NCI-H1092 (cell line): ENCODE measurements around the gene TRPC5OS.
A peak's percentile ranks its signal among the peaks of the same experiment; 100 is the strongest.

ENCODE experiments used
- DNase-seq: peaks from one replicate; lab custom pipeline; 2025; lab: John Stamatoyannopoulos, UW

TRPC5OS gene

GRCh38 chrX:111875881-111876280 lies at the start of gene TRPC5OS:
Gene TRPC5OS, plus strand, starts transcription at chrX:111876181. Its CDS starts 25,669 bp downstream, at chrX:111901850.
- DNase-seq = no peak

DNA sequence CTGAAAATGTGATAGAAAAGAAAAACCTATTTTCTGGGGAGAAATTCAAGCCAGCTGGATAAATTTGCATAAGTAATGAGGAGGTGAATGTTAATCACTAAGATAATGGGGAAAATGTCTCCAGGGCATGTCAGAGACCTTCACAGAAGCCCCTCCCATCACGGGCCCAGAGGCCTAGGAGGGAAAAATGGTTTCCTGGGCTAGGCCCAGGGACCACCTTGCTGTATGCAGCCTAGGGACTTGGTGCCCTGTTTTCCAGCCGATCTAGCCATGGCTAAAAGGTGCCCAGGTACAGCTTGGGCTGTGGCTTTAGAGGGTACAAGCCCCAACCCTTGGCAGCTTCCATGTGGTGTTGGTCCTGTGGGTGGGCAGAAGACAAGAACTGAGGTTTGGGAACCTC lies 46.6 kb upstream of the TRPC5OS start:
- DNase-seq = no peak

GRCh38 chrX:111830571-111830970 lies 45.4 kb upstream of the TRPC5OS start:
- no peak for DNase-seq

- DNase-seq = peak; percentile 57
Observed at GRCh38 chrX:111831343-111831742, 44.6 kb upstream of the TRPC5OS start.

DNA sequence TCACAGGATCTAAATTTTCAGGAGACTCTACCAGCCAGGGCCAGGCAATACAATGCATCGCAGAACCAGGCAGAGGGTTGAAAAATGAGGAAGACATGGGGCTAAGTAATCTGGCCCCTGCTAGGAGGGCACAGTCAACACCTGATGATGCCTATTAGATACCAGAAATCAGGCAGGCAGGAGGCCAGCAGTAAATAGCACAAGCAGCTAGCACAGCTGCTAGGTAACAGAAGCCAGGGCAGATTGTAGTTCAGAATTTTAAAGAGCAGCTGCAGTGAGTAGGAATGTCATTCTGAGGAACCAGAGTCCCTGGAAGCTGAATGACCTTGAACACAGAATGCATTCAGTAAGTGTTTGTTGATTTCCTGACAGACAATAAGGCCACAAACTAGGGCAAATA lies 38.8 kb upstream of the TRPC5OS start:
- DNase-seq = peak; percentile 41

- no peak for DNase-seq
Observed at GRCh38 chrX:111847491-111848133, 28.4 kb upstream of the TRPC5OS start.

DNA sequence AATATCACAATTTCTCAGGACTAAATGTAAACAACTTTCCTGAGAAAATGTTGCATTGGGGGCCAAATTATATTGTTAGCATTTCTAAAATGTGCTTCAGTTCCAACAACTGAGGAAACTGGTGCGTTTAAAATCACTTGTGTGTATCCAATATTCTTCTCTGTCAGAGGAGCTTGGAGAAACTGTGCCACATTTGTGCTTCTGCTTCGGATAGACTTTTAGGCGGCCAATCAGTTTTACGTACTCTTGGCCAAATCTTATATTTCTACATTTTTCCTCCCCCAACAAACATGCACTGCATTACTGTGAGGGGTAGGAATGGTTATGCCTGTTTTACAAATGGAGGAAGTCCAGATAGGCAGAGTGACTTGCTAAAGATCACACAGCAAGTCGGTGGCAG lies 27.4 kb upstream of the TRPC5OS start:
- DNase-seq = no peak

DNA sequence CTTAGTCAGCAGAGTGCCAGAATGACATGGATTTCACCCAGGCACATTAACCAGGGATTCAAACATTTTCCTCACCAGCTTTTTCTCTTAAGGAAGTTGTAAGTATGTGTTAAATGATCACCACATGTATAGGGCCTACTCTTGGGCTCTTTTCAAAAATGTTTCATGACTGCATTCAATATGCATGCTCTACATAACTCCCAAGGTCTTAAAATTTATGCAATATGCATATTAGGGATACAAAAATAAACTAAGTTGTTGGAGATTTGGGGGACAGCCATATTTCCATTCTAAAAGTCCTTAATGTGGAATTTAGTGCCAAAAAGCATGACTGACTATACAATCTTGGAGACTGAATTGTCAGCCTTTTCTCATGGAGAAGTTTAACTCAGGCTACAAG lies 25.0 kb upstream of the TRPC5OS start:
- no peak for DNase-seq

DNA sequence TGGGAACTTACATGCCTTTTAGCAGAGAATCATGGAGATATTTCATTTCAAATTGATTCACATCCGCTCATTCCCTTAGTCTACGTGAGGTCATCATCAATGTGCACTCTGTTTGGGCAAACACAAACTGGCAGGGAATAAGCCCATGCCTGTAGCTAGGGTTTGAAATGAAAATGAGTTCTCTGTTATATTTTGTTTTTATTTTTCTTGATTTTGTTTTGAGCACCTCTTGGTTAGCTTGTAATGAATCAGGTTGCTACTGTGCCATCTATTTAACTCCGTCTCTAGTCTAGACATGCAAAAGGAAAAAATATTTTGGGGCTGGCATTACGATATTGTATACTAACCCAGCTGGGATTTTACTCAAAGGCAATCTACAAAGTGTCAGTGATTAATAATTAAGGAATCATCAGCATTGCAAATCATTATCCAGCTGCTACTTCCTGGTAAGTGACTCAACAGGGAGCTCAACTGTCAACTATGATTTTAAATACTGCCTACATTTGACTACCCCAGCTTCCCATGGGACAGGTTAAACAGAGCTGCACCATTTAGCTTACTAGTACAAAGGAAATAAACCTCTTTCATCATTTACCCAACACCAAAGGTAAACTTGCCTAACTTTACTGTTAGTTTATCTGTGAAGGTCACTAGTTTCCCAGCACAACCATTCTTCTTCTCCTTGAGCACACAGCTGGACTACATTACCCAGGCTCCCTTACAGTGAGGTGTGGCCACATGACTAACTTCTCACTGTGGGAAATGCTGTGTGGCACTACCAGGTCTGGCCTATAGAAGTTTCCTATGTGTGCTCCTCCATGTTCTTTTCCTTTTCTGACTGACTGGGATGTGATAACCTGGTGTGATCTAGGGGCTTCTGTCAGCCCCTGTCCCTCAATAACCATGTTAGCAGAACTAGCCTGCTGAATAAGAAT lies 21.2 kb upstream of the TRPC5OS start:
- DNase-seq = no peak

DNA sequence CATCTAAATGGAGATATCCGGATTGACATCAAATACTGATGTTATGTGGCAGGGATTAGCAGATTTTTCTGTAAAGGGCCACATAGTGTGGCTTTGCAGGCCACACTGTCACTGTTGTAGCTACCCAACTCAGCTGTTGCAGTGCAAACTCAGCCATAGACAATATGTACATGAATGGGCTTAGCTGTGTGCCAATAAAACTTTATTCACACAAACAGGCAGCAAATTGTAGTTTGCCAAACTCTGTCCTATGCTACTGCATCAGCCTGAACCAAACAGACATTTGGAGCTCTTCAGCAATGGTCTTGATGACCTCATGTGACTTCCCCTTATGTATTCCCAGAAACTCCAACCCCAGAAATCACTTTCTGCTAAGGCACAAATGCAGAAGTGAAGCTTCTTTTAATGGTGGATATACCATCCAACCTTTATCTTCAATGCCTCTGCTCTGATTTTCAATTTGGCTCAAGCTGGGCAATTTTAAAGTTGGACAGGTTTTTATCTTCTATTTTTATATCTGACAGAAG lies 18.4 kb upstream of the TRPC5OS start:
- DNase-seq = no peak

DNA sequence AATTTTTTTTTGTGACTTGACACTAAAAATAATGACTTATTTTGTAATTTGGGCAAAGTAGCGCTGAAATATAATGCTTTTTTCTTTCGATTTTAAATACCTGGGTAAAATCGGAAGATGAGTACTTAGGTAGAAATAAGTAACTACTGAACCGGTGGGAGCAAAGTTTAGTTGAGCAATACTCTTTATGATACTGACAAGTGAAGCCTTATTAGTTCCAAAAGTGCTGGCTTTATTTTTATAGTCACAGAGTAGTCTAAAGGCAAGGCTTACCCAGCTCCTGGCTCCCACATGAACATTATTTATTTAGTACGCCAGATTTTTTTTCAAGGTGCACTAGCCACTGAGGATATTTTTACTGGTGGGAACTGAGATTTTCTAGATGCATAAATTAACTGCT lies 14.4 kb upstream of the TRPC5OS start:
- no peak for DNase-seq

DNA sequence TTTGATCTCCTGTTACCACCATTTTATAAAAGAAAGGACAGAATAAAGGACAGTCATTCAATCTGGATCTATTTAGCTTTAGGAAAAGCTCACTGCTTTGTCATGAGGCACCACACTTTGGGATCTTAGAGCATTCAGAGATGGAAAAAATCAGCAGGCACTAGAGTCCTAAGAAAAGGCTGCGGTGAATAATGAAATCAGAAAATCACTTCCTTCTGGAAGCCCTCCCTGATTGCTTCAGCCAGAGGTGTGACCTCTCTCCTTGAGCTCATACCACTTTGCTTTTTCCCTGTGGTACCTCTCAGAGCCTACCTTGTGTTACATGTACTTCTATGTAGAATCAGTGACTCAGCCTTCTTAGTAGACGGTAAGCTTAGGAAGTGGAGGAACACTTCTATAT lies 8.7 kb upstream of the TRPC5OS start:
- DNase-seq = no peak

- no peak for DNase-seq
Observed at GRCh38 chrX:111868726-111869638, 7.0 kb upstream of the TRPC5OS start.

GRCh38 chrX:111869639-111870034 lies 6.3 kb upstream of the TRPC5OS start:
- peak; percentile 36 for DNase-seq

DNA sequence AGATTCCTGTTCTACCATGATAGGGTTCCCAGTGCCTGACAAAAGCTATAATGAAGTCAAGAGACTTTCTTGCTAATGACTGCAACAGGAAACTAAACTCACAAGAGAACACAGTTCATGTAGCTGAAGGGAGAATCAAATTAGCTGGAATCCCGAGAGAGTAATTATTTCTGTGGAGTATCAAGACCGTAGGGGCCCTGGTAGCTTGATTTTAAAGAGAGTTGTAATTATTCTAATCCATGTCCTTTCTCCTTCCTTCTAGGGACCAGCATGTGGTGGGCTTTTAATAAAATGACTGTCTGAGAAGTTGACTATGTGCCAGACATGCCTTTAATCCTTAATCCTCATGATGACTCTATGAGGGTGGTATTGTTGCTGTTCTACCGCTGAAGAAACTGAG lies 1.7 kb upstream of the TRPC5OS start:
- DNase-seq = no peak

GRCh38 chrX:111876646-111877045 lies 665 bp downstream of the TRPC5OS start:
- DNase-seq = no peak

DNA sequence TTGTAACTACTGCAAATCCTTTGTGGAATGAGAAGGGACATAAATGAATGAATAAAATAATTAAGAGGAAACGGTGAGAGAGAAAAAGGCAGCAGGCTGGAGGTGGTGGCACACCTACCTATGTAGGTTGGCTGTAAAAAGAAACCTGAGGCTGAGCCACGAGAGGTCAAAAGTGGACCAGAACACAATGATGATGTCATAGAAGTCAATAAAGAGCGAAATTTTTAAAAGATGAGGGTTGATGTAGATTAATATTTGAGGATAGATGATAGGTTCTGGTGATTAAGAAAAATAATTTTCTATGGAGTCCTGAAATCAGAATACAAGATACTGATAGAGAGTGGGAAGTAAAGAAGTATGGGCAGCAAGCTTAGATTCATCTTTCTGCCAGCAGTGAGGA lies 1.7 kb downstream of the TRPC5OS start:
- no peak for DNase-seq

DNA sequence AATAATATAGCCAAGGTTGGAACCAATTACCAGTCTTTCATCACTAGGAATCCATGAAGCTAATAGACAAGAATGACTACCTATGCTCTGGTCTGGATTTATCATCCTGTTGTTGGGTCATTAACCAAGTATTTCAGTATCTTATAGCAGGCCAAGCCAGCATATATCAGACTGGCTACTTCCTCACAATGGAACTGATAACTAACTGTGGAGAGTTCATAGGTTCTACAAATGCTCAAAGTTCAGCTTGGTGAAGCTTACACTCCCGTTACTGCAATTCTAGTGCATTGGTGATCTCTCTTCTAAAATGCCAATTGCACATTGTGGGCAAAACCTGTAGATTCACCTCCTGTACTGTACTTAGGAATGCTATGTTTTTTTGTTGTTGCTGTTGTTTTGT lies 4.8 kb downstream of the TRPC5OS start:
- no peak for DNase-seq

DNA sequence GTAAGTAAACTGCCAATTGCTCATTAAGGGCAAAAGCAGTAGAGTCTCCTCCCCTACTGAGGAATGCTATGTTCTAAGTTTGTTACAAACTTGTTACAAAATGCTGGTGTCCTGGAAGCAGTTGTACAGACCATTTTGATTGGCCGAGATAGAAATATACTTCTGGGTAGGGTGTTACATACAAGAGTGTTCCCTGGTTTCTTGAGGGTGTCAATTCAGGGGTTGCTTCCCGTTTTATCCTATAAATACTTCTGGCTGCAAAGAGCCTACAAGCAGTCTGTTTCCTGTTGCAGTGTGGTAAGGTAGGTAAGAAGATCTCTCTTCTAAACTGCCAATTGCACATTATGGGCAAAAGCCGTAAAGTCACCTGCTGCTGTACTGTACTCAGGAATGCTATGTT lies 5.7 kb downstream of the TRPC5OS start:
- no peak for DNase-seq

- DNase-seq = no peak
Observed at GRCh38 chrX:111886678-111887077, 10.7 kb downstream of the TRPC5OS start.

- no peak for DNase-seq
Observed at GRCh38 chrX:111888600-111888999, 12.6 kb downstream of the TRPC5OS start.

- DNase-seq = no peak
Observed at GRCh38 chrX:111892375-111892774, 16.4 kb downstream of the TRPC5OS start.
